Left renal cortex interstitium (tissue), 4 donors: ENCODE results near the gene C1orf174. TPM values are rescaled to one million over a fixed set of nuclear protein-coding genes. Genes with fewer than 3 reads are reported as not detected.

ENCODE experiments used
- DNase-seq, 4 donors: peaks; one replicate each; pipeline ENCODE4 v3.0.0-alpha.2; 2013; ENCODE audit warnings: low read depth in 4 of 4, low spot score in 2 of 4, missing footprints in 1 of 4
- polyA plus RNA-seq, 4 donors: library from polyadenylated mRNA; unstranded; fragments of 120-200 nt; gene quantifications; one replicate each; pipeline ENCODE4 v1.2.1, GENCODE V29; 2013; ENCODE audit not compliant: insufficient read length in 4 of 4

The C1orf174 gene
- polyA plus RNA-seq, 4 donors = 24.8 to 34.7 (median 31.0) TPM

DNA sequence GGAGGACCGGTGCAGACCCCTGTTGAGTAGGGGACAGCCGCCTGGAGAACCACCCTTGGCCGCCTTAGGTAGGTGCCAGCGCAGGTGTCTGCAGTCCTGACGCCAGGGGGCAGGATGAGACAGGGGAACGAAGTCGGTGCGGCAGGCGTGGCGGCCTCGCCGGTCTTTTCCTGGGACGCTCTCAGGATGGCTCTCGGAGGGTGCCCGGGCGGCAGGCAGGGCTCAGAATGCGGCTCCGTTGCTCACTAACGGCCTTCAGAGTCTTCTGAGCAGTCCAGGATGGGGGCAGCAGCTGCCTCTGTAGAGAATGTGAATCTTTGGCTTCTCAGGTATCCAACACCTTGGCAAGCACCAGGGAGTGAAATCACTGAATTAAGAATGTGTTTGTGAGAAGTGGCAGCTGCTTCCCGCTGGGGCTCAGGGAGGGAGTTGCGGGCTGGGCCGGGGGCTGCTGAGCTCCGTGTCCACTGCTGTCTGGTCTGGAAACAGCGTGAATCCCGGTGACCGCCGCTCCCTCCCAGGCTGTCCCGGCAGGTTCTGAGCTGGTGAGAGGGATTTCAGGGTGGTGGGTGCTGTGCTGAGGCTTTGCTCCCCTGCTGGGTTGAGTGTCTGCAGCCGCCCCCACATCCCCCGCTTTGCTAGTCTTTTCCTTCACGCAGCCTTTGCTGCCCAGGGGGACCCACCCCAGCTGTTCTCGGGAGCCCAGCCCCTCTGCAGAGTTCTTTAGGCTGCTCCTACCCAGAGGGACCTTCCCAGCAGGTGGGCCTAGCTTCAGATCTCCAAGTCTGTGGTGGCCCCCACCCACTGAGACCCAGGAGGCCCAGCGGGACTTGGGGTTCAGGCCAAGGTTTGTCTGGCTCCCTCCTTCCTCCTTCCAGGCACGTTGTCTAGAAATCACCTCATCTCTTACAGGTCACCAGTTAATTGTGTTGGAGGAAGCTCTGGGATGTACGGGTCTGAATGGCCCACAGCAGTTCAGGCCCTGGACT, 11.1 kb upstream of the C1orf174 start:
- DNase-seq = peak in 3 of 4 donors; percentile 42 to 52 (median 49)

DNA sequence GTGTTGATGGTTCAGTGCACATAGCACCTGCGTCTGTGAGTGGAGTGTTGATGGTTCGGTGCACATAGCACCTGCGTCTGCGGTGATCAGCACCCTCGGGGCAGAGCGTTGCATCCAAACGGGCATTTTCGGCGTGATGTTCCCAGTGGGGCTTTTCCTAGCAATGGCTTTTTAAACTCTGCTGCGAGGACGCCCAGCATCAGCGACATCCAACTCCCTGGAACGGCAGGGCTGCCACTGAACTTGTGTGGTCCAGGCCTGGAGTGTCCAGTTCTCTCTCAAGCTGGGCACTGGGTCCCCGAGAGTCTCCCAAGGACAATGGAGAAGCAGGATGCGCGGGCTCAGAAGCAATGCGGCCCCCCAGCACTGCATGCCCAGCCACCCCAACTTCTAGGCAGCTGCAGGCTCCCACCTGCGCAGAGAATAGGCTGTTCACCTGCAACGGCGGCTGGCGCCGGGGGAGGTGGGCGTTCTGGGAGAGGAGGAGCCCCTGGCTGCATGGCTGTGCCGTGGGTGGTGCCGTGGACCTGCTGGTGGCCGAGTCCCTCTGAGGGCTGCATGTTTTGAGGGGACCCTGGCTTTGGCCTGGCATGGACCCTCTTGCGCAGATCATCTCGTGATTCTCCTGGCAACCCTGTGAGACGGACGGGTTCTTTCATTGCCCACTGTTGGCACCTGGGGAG, 10.1 kb upstream of the C1orf174 start:
- no peak for DNase-seq

DNA sequence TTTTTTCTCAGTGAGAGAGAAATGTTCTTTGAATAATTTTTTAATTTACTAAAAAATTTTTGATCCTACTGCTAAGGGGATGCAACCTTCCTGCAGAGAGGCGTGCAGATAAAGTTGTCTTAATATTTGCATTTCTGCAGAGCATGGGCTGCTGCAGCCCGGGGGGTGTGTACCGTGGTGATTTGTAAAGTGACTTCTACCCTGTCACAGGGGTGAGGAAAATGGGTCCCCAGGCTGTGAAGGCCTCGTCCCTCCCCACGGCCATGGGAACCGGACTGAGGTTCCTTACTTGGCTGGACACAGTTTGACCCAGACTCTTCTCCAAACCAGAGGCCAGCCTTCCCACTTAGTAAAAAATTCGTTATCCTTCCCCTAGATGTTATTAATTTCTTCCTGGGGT, 9.5 kb upstream of the C1orf174 start:
- DNase-seq = no peak

DNA sequence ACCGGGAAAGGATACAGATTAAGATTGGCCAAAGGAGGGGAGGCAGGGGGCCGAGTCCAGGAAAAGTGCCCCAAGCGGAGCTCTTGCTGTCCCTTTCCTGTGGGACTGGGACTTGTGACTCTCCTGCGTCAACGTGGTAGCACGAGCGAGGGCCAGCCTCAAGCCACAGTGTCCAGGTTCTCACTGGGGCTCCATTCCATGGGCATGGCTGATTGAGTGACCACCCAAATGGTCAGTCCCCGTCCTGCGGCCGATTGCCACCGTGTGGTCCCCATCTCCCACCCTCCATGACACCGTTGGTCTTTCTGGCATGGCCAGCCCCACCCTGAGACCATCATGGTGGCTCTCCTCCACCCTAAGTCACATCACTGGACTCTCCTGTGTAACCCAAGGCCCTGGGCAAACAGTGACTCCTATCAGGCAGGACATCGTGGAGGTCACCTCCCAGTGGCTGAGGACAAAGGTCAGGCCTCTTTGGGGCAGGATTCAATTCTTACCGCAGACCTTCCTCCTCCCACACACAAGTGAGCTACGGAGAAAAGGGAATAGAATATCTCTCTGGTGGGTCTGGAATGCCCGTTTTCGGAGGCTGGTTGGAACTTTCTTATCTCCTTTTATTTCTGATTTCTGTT, 8.9 kb upstream of the C1orf174 start:
- DNase-seq = no peak

DNA sequence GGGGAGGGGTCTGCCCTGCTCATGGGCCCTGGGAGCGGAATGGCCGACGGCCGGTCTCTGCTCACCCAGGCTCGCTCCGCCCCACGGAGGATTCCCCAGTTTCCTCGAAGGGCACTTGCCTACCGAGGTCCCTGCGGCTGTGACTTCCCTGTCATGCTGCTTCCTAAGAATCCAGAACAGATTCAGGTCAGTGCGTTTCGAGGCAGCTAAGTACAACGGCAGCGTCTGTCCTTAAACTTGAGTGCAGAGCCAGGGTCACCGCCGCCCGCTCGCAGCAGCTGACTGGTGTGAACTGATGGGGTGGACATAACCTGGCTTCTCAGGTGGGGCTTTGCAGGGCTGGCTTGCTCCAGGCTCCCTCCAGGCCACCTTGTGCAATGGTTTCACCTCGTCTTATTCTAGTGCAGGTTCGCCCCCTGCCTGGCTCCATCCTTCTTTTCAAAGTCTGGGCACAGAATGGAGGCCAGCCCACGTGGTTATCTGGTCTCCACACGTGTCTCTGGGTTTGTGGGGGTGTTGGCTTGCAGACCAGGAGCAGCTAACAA, 7.6 kb upstream of the C1orf174 start:
- no peak for DNase-seq

DNA sequence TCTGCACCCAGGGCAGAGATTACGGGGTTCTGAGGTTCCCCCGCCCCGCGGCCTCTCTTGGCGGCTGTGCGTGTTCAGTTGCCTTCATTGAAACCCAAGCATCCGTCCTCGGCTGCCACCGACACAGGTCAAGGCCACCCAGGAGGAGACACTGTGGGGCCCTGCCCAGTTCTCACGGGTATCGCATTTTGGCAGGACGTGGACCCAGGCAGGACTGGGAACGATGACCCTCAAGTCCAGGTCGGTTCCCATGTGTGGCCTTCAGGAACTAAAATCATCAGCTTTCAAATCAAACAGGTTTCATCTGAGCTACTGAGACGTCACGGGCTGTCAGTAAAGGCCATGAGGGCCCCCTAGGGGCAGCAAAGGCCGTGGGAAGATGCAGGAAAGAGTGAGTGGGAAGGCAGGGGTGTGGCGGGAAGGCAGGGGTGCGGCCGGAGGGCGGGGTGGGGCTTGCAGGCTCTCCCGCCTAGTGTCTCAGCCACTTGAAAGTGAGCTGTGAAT, 7.0 kb upstream of the C1orf174 start:
- DNase-seq = no peak

DNA sequence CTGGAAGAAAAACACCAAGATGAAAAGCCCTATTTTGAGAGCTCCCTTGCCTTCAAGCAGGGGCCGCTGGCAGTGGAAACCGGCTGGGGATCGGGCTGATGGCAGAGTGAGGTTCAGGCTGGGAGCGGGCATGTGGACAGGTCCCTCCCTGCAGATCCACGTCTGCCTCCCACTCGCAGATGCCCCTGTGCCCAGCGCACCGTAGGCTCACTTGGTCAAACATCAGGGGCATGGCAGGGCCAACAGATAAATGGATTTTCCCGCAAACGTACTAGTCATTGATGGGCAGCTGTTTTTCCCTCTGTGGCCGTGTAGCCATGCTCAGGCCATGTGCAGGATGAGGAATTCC, 6.6 kb upstream of the C1orf174 start:
- no peak for DNase-seq

DNA sequence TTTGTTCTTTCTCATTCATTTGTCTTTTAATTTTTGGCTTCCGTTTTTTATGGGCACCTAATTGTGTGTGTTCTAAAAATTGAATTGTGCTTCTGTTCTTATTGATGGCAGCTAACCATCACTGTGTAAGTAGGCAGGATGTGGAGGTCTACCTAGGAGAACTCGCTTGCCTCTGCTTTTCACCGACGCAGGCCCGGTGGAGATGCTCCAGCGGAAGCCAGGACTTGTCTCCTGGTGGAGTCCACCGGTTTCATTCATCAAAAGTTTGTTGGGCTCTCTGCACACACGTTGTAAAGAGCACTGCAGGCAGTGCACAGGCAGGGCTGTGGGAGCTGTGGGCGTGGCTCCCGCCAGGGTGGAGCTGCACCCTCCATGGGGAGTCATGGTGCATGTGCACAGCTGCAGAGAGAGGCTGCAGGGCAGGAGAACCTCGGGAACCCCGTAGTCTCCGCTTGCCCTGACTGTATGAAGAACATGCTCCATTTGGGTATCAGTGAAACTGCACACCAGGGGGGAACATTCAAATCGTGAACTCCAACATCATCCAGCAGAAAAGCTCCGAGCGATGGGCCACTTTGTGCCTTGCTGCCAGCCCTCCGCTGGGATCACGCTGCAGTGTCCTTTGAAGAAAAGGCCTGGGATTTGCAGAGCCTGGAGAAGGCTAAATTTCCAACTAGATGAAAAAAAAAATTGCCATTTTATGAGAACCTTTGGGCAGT, 6.0 kb upstream of the C1orf174 start:
- no peak for DNase-seq

DNA sequence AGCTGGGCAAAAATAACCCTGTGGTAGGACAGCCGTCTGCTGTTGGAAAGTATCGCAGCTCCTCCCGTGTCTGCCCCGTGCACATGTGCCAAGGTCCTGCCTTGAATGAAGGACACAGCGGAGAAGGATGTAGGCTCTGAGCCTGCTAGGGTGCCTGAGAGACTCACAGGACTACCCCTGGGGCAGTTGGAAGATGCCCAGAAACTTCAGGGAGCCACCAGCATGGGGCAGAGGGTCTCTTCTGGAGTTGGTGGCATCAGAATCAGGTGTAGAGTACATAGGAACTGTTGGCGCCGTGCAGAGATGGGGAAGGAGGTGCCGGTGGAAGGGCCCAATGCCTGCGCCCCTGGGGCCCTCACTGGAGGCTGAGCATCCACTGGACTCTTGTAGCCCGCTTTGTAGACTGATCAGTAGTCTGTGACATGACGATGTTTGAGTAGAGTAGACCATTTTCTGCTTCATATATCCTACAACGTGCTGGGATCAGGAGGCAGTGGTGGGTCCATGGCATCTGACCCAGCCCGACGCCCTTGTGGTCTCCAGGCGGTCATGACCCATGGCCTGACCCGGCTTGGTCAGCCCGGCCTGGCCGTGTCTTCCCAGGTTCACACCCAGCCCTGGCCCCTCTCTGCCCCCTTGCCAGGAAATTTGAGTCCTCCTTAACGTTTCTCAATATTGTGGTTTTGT, 5.3 kb upstream of the C1orf174 start:
- no peak for DNase-seq

DNA sequence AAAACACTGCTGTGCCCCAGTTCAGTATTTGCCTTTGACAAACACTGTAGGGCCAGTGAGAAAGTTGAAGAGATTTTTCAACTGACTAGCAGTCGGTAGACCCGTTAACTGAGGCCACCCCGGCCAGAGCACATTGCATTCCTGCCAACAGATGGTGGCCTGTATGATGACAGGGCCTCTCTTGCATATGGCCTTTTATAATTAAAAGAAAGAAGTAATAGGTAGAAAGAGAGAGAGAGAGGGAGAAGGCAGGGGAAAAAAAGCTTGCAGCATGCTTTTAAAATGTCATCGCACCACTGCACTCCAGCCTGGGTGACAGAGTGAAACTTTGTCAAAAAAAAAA, 4.7 kb upstream of the C1orf174 start:
- DNase-seq = no peak

DNA sequence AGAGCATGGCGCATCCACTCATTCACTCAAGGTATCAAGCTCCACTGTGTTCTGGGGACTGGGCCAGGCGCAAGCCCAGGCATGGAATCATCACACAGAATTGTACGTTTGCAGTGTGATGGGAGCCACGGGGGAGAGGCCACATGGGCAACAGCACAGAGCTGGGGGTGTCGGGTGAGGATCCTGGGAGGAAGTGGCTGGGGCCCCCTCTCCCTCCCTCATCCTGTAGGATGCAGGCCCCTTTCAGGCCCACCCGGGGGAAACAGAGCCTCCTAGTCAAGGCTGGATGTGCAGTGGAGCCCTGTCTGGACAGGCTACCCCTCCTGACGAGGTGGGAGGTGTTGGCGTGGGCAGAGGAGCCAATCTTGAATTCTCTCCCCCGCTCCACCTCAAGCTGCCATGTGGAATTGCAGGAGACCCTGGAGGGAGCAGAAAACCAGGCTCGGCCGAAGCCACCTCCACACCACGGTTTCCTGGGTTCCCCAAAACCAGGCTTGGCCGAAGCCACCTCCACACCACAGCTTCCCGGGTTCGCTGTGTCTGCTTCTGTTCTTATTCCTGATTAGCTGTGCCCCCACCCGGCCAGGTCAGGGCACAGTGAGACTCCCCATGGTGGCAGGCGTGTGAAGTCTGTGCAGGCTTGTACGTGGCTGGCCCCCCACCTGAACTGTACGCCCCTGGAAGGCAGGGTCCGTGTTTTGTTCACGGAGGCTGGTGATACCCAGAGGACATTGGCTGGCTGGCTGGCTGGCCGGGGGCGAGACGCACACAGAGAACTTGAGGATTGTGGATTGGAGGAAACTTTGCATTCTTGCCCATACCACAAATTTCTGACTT, 4.2 kb upstream of the C1orf174 start:
- no peak for DNase-seq

DNA sequence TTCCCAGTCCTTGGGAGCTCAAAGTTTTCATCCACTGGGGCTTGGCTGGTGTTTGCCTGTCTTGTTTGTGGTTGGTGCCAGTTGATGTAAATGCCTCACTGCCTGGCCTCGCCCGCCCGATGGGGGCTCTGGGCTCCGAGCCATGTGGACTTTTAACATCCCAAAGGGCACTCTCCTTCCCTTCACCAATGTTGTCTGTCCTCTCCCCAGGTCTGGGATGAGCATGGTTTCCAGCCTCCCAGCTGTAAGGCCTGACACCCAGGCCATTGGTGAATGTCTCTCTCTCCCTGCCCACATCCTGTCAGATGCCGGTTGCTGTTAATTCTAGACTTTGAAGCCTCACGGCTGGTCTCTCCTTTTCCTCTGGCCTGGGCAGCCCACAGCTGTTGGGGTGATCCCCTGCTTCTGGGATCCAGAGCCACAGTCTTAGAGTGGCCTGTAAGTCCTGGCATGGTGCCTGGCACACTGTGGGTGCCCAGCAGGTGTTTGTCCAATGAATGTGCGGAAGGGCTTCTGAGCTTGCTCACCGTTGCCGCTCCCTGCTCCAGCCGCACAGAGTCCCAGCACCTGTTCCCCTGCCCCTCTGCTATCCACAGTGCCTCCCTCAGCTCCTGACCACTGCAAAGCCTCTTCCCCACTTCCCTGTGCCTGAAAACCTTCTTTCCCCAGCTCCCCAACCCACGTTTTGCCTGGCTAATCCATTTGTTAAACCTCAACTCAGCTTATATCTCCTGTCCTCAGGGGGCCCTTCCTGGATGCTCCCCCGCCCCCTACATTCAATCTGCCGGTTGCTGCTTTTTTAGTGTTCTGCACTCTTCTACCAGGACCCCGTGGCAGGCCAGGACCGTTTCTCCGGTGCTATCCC, 3.3 kb upstream of the C1orf174 start:
- DNase-seq = no peak

DNA sequence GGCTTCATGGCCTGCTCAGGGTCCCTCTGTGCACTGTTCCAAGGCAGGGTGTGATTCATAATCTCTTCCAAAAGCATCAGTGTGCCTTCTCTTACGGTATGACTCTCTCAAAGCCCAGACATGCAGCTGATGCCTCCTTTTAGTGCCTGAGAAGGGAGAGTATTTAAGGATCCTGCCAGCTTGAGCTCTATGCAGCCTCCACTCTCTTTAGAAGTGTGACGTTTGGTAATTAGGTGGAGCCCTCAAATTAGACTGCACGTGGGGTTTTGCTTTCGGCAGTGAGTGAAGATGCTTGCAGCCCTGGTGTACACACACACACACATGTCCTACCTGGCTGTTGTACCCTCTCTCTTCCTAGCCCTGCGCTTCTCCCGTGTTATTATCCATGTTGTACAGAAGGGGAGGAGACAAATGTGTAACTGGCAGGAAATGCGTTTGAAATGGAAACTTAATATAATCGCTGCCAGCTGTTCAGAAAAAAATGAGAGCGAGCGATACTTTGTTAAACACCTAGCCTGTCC, 2.6 kb upstream of the C1orf174 start:
- no peak for DNase-seq

DNA sequence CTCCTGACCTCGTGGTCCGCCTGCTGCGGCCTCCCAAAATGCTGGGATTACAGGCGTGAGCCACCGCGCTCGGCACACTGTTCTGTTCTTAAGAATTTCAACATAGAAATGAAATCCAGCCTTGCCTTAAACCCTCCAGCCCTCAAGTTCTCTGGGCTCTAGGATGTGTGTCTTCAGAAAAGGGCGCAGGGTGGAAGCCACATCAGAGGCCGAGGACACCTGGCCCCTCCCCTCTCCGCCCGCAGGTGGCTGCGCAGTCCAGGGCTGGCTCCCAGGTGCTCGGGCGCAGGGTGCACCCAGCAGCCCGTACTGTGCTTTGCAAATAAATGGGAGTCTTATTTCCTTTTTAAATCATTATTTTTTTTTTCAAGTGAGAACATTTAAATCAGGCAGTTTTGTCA, 2.0 kb upstream of the C1orf174 start:
- no peak for DNase-seq

DNA sequence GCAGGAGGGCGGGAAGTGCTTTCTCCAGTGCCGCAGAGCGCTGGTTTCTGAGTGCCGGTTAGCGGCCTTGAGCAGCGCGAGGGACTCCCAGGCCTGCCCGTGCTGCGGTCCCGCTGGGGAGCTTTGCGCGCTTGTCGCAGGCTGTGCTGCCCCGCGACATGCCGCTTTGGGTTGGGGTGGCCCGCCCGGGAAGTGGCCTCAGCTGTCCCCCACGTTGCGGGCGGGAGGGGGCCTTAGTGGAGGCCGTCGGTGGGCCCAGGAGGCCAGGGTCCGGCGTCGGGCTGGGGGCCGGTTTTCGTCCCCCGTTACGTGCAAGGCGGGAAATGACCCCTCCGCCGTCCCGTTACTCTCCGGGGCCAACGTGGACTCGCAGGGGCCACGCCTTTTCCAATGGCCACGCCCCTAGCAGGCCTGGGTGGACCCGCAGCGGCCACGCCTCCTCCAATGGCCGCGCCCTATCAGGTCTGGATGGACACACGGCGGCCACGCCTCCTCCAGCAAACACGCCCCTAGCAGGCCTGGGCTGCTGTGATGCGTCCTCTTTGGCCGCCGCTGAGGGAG, 977 bp upstream of the C1orf174 start:
- DNase-seq = peak; percentile 84 to 96 (median 92)

DNA sequence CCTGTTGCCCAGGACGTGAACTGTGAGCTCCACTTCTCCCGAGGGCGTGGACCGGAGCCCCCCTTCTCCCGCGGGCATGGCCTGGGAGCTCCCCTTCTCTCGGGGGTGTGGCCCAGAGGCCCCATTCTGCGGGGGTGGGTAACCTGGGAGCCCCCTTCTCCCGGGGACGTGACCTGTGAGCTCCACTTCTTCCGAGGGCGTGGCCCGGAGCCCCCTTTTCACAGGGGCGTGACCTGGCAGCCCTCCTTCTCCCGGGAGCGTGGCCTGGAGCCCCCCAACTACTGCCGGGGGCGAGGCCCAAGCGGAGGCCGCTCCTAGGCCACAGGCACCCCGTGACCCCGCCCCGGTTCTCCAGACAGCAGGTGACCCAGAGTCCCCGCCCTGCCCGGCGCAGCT, 320 bp downstream of the C1orf174 start:
- no peak for DNase-seq

DNA sequence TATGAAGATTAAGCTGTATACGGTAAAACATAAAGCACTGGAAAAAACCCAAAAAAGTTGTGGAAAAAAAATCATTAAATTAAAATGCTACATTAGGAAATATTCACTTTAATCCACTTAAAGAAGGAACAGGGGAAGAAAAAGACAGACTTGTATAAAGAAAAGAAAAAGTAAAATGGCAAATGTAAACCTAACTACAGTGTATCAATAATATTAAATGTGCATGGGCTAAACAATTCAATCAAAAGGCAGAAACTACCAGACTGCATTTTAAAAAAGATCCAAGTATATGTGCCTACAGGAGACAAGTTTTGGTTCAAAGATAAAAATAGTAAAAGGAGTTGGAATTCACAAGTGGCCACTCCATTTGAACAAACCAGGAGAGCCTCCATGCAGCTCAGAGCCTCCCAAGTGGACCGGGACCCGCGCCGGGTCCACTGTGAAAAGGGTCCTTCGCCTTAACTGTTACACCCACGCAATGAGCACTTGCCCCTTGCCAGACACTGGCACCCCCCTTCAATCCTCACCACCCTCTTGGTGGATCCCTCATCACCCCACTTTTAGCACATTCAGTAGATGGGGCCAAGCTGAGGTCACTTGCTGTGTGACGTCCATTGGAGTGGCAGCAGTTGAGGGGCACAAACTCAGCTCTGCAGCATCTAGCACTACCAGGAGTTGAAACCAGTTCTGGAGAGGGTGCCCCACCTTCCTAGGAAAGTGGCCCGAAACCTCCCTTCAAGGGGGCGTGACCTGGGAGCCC, 898 bp downstream of the C1orf174 start:
- DNase-seq = no peak
